Hepatocyte (in vitro differentiated cells): ENCODE results near the gene TTC33. TPM values are rescaled to one million over a fixed set of nuclear protein-coding genes. Genes with fewer than 3 reads are reported as not detected.

Source experiments
- DNase-seq: peaks from one replicate; pipeline ENCODE4 v3.0.0-alpha.2; 2016; ENCODE audit warnings: low spot score
- H2AFZ ChIP-seq: fragments of 200-600 bp; sonication (generic); 2 replicates; pipeline ENCODE4 v1.6.0; 2016; ENCODE audit warnings: antibody characterized with exemption, mild to moderate bottlenecking
- H3K27ac ChIP-seq: fragments of 200-600 bp; sonication (generic); 2 replicates; pipeline ENCODE4 v1.5.1; 2016; ENCODE audit warnings: mild to moderate bottlenecking
- H3K27me3 ChIP-seq: fragments of 200-600 bp; sonication (generic); 2 replicates; pipeline ENCODE4 v1.6.1; 2016
- H3K36me3 ChIP-seq: fragments of 200-600 bp; sonication (generic); replicated peaks from 2 replicates; pipeline ENCODE4 v1.5.1; 2016; ENCODE audit warnings: low read depth; ENCODE audit not compliant: insufficient read depth
- H3K4me1 ChIP-seq: fragments of 200-600 bp; sonication (generic); 2 replicates; pipeline ENCODE4 v1.5.1; 2016; ENCODE audit warnings: mild to moderate bottlenecking, moderate library complexity; ENCODE audit not compliant: insufficient read depth
- H3K4me2 ChIP-seq: fragments of 200-600 bp; sonication (generic); 2 replicates; pipeline ENCODE4 v1.6.0; 2016
- H3K4me3 ChIP-seq: fragments of 200-600 bp; sonication (generic); 2 replicates; pipeline ENCODE4 v1.5.1; 2016; ENCODE audit warnings: mild to moderate bottlenecking
- H3K79me2 ChIP-seq: fragments of 200-600 bp; sonication (generic); 2 replicates; pipeline ENCODE4 v1.6.0; 2017; ENCODE audit warnings: mild to moderate bottlenecking
- H3K9me2 ChIP-seq: fragments of 200-600 bp; sonication (generic); replicated peaks from 2 replicates; pipeline ENCODE4 v1.6.0; 2017; ENCODE audit warnings: mild to moderate bottlenecking; ENCODE audit not compliant: insufficient read depth
- H3K9me3 ChIP-seq: fragments of 200-600 bp; sonication (generic); 2 replicates; pipeline ENCODE4 v1.5.1; 2016; ENCODE audit warnings: low read depth, mild to moderate bottlenecking
- H4K20me1 ChIP-seq: fragments of 200-600 bp; sonication (generic); 2 replicates; pipeline ENCODE4 v1.6.0; 2016; ENCODE audit warnings: mild to moderate bottlenecking; ENCODE audit not compliant: insufficient read depth, poor library complexity, severe bottlenecking
- CTCF ChIP-seq: fragments of 200-600 bp; sonication (generic); IDR thresholded peaks from 2 replicates; pipeline ENCODE4 v1.5.1; 2016; ENCODE audit warnings: antibody characterized with exemption, mild to moderate bottlenecking; ENCODE audit not compliant: poor library complexity
- EZH2 ChIP-seq: fragments of 200-600 bp; sonication (generic); IDR thresholded peaks from 2 replicates; pipeline ENCODE4 v1.6.1; 2016; ENCODE audit warnings: antibody characterized with exemption, mild to moderate bottlenecking, borderline replicate concordance
- EZH2phosphoT487 ChIP-seq: fragments of 200-600 bp; sonication (generic); IDR thresholded peaks from one replicate; pipeline ENCODE4 v1.6.1; 2018; ENCODE audit warnings: antibody characterized with exemption, mild to moderate bottlenecking, low read depth, moderate library complexity; ENCODE audit not compliant: unreplicated experiment, severe bottlenecking
- WGBS: methylation state at CpG from one replicate; pipeline ENCODE4 v1.1.6; 2016; ENCODE audit warnings: low lambda C conversion rate; ENCODE audit errors: missing lambda C conversion rate; 5-methylcytosine and 5-hydroxymethylcytosine counted together
- polyA plus RNA-seq: library from polyadenylated mRNA; unstranded; fragments of >200 nt; fragmentation: Nextera tagmentation; extraction: Ambion mirVana; gene quantifications from 2 replicates; pipeline ENCODE4 v1.2.1, GENCODE V29; 2016
- total RNA-seq: library from RNA; depleted of rRNA; stranded (reverse); fragments of >200 nt; gene quantifications from 2 replicates; pipeline ENCODE4 v1.2.3, GENCODE V29; 2014

Gene TTC33
- total and polyA plus RNA-seq, 2 experiments from 2014 or later: 5.6 to 19.3 TPM

GRCh38 chr5:40584054-40584453 lies 171.7 kb downstream of the TTC33 start:
- Histone ChIP-seq H3K4me2 (no peak overlapping the region), H3K27me3 (no peaks in the 10 kb centered on the region), H3K9me3 (no peaks in the 10 kb centered on the region), H2AFZ (no peak overlapping the region), H3K36me3 (no peaks in the 10 kb centered on the region), H3K27ac (no peak overlapping the region), H3K4me1 (no peaks in the 10 kb centered on the region), H3K79me2 (no peaks in the 10 kb centered on the region), H3K4me3 (no peak overlapping the region), H3K9me2 (no peaks in the 10 kb centered on the region), H4K20me1 (no peaks in the 10 kb centered on the region)
- 98% methylated on average over 2 of the region's 2 CpGs for WGBS
- no peak for TF ChIP-seq CTCF
- no peak for TF ChIP-seq EZH2phosphoT487
- TF ChIP-seq EZH2: no peak
- DNase-seq: no peak

GRCh38 chr5:40578501-40579451 lies 177.0 kb downstream of the TTC33 start:
- Histone ChIP-seq H3K27me3 (no peaks in the 10 kb centered on the region), H3K4me3 (no peak overlapping the region), H3K36me3 (no peaks in the 10 kb centered on the region), H2AFZ (no peak overlapping the region), H3K4me2 (no peak overlapping the region), H3K79me2 (no peaks in the 10 kb centered on the region), H3K27ac (no peak overlapping the region), H3K9me2 (no peaks in the 10 kb centered on the region), H3K9me3 (no peaks in the 10 kb centered on the region), H4K20me1 (no peaks in the 10 kb centered on the region), H3K4me1 (no peaks in the 10 kb centered on the region)
- 82% methylated on average over 9 of the region's 9 CpGs for WGBS
- no peak for TF ChIP-seq EZH2phosphoT487
- no peak for TF ChIP-seq EZH2
- no peak for TF ChIP-seq CTCF
- DNase-seq: no peak

GRCh38 chr5:40577718-40578117 lies 178.0 kb downstream of the TTC33 start:
- no peak for DNase-seq
- no peaks in the 10 kb centered on the region for H3K79me2 ChIP-seq
- no peak for TF ChIP-seq EZH2
- TF ChIP-seq CTCF: no peak
- TF ChIP-seq EZH2phosphoT487: no peak
- WGBS: 82% methylated on average over 3 of the region's 3 CpGs
- no peak overlapping the region for H3K27ac ChIP-seq
- no peaks in the 10 kb centered on the region for H3K36me3 ChIP-seq
- H3K4me2 ChIP-seq: no peak overlapping the region
- H4K20me1 ChIP-seq: no peaks in the 10 kb centered on the region
- no peak overlapping the region for H3K4me3 ChIP-seq
- no peaks in the 10 kb centered on the region for H3K27me3 ChIP-seq
- H3K9me3 ChIP-seq: no peaks in the 10 kb centered on the region
- H2AFZ ChIP-seq: no peak overlapping the region
- no peaks in the 10 kb centered on the region for H3K4me1 ChIP-seq
- no peaks in the 10 kb centered on the region for H3K9me2 ChIP-seq
